NCI-H1092 treated with DMSO at 0.1 percent for 48 hours (cell line): Measurements from ENCODE around the gene DMXL1.

ENCODE experiments used
- DNase-seq: peaks from one replicate; lab custom pipeline; 2025; lab: John Stamatoyannopoulos, UW

The DMXL1 gene

DNA sequence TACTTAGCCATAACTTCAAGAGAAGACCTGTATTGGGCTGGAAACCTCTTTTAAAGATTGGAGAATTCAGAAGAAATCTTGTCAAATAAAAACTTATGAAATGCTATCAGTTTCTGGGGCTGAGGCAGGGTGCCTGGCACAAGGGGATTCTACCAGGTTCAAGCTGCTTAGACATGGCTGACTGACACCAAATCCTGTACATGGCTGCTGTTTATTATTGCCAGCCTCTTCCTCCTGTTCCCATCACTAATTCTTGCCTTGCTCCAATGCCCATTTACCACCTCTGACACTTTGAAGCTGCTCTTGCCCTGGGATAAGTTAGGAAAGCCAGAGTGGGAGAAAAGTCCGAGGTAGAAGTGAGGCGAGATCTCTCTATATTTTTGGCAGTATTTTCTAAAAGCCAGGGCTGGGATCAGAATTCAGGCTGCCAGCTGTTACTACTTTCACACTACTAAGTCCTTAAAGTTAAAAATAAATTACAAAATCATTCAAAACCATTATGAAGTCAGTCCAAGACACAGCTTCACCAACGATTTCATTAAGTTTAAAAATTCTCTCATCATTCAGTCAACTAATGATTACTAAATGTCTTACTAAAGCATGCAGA lies 218.7 kb downstream of the DMXL1 start:
- no peak for DNase-seq

GRCh38 chr5:119290161-119290569 lies 219.3 kb downstream of the DMXL1 start:
- no peak for DNase-seq

- no peak for DNase-seq
These were observed 219.7 kb downstream of the DMXL1 start for GRCh38 chr5:119290607-119291006.

- DNase-seq: no peak
These were observed 220.2 kb downstream of the DMXL1 start for GRCh38 chr5:119291056-119291455.

GRCh38 chr5:119291877-119292276 lies 221.0 kb downstream of the DMXL1 start:
- no peak for DNase-seq

- DNase-seq: no peak
These were observed 222.0 kb downstream of the DMXL1 start for GRCh38 chr5:119292701-119293515.

GRCh38 chr5:119293516-119293829 lies 222.6 kb downstream of the DMXL1 start:
- DNase-seq: no peak
